ENCODE measurements around the gene CAMKK2. TPM values are rescaled to one million over a fixed set of nuclear protein-coding genes. Genes with fewer than 3 reads are reported as not detected.

The CAMKK2 gene
- total and polyA plus RNA-seq, 2 of the 4 experiments (the other 2 are of a cell fraction): 15.2 to 24.7 TPM

DNA sequence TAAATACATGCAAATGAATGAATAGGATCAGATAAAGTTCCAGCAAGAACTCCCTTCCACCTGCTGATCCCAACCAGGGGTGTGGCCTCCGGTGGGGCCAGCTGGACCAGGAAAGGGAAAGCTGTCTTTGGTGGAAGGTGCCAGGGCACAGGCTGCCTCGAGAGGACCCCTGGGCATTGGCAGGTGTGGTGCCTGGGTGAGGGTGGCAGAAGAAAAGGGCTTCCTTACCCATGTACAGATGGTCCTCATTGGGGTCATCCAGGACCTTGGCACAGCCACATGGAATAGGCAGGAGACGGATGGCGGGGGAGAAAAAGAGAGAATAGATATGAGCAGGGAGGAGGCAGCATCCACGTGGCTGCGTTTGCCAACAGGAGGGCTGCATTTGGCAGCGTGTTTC, 36.4 kb downstream of the CAMKK2 start:
- H3K14ac ChIP-seq (replicated peaks; ENCODE audit: low read depth, low read length): no peak overlapping the region
- H2AFZ ChIP-seq (replicated peaks; ENCODE audit: low read length, poor library complexity): no peak overlapping the region
- H3K9me1 ChIP-seq (ENCODE audit: insufficient read depth, low read length): peaks cover 6% of the 10 kb centered on the region; the same call in 1 of the 2 replicates
- no peak overlapping the region for H4K8ac ChIP-seq (ENCODE audit: low read depth in 2 of 2, low read length in 2 of 2)
- POLR2A ChIA-PET (ENCODE audit: unreplicated experiment): no interaction called here
- DNase-seq: no peak
- H3K9ac ChIP-seq (ENCODE audit: low read depth, low read length): no peak overlapping the region
- ATAC-seq (ENCODE audit: low read depth): no peak
- CTCF ChIA-PET: no interaction called here
- dilution Hi-C loops (cut with HindIII; ENCODE audit: low sequenced_read_pairs, unreplicated experiment): no loop called here
- H2BK120ac ChIP-seq (ENCODE audit: low read depth, low read length): no peak overlapping the region
- H3K23ac ChIP-seq (ENCODE audit: low read depth, low read length): no peak overlapping the region
- H4K91ac ChIP-seq (ENCODE audit: insufficient read depth, low read depth, low read length): no peak overlapping the region
- BruUV-seq (replicated peaks): no TSS peak
- H3K27me3 ChIP-seq (ENCODE audit: control insufficient read depth, insufficient read depth, low read length): no peaks in the 10 kb centered on the region
- no peaks in the 10 kb centered on the region for H3K4me1 ChIP-seq (ENCODE audit: control insufficient read depth, insufficient read depth, low read length)
- H3K27ac ChIP-seq (ENCODE audit: insufficient read depth, low read length): no peak overlapping the region
- no peak overlapping the region for H3K18ac ChIP-seq (ENCODE audit: low read depth, low read length)
- H3K56ac ChIP-seq (ENCODE audit: extremely low read depth, insufficient read depth, low read length): no peak overlapping the region
- H3K36me3 ChIP-seq (ENCODE audit: control insufficient read depth, insufficient read depth, low read length): peaks cover 43% of the 10 kb centered on the region
- H3K4me2 ChIP-seq (ENCODE audit: low read depth, low read length): no peak overlapping the region
- no peak for TF ChIP-seq RFX5 (IDR thresholded peaks at IDR 0.05; ENCODE audit: low read depth, low read length)
- no peak for TF ChIP-seq FOS (IDR thresholded peaks at IDR 0.05; ENCODE audit: low read depth, low read length)
- TF ChIP-seq, protein P1, sequence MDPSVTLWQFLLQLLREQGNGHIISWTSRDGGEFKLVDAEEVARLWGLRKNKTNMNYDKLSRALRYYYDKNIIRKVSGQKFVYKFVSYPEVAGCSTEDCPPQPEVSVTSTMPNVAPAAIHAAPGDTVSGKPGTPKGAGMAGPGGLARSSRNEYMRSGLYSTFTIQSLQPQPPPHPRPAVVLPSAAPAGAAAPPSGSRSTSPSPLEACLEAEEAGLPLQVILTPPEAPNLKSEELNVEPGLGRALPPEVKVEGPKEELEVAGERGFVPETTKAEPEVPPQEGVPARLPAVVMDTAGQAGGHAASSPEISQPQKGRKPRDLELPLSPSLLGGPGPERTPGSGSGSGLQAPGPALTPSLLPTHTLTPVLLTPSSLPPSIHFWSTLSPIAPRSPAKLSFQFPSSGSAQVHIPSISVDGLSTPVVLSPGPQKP (IDR thresholded peaks at IDR 0.05; ENCODE audit: borderline replicate concordance, low read depth, low read length): no peak
- no peak for TF ChIP-seq USF2 (IDR thresholded peaks at IDR 0.05; ENCODE audit: low read depth, low read length)
- no peak for TF ChIP-seq NFE2L2 (IDR thresholded peaks at IDR 0.05; ENCODE audit: low read depth, low read length)
- TF ChIP-seq, protein P2, sequence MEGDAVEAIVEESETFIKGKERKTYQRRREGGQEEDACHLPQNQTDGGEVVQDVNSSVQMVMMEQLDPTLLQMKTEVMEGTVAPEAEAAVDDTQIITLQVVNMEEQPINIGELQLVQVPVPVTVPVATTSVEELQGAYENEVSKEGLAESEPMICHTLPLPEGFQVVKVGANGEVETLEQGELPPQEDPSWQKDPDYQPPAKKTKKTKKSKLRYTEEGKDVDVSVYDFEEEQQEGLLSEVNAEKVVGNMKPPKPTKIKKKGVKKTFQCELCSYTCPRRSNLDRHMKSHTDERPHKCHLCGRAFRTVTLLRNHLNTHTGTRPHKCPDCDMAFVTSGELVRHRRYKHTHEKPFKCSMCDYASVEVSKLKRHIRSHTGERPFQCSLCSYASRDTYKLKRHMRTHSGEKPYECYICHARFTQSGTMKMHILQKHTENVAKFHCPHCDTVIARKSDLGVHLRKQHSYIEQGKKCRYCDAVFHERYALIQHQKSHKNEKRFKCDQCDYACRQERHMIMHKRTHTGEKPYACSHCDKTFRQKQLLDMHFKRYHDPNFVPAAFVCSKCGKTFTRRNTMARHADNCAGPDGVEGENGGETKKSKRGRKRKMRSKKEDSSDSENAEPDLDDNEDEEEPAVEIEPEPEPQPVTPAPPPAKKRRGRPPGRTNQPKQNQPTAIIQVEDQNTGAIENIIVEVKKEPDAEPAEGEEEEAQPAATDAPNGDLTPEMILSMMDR (conservative IDR thresholded peaks at IDR 0.05; ENCODE audit: low read depth, low read length): no peak
- TF ChIP-seq POLR2A (IDR thresholded peaks at IDR 0.05; ENCODE audit: low read depth, low read length): no peak
- no peak for TF ChIP-seq BHLHE40 (IDR thresholded peaks at IDR 0.05; ENCODE audit: low read depth, low read length)
- no peak for TF ChIP-seq SMC3 (IDR thresholded peaks at IDR 0.05; ENCODE audit: low read depth, low read length)
- TF ChIP-seq RCOR1 (IDR thresholded peaks at IDR 0.05; ENCODE audit: insufficient replicate concordance, low read length): no peak
- no peak for TF ChIP-seq MAFK (IDR thresholded peaks at IDR 0.05; ENCODE audit: low read depth, low read length)
- no peak for TF ChIP-seq MXI1 (IDR thresholded peaks at IDR 0.05; ENCODE audit: borderline replicate concordance, low read depth, low read length)
- no peak for TF ChIP-seq RAD21 (IDR thresholded peaks at IDR 0.05; ENCODE audit: low read length)
- TF ChIP-seq CEBPB (IDR thresholded peaks at IDR 0.05; ENCODE audit: low read depth, low read length): no peak
- TF ChIP-seq CHD1 (IDR thresholded peaks at IDR 0.05; ENCODE audit: low read depth, low read length): no peak
- no peak for TF ChIP-seq MAZ (IDR thresholded peaks at IDR 0.05; ENCODE audit: borderline replicate concordance, low read depth, low read length)
- H2BK15ac ChIP-seq (ENCODE audit: low read depth, low read length): no peak overlapping the region
- H2AK5ac ChIP-seq (ENCODE audit: low read depth, low read length): no peak overlapping the region
- H3K4ac ChIP-seq (ENCODE audit: low read depth, low read length): no peak overlapping the region
- in situ Hi-C loops (cut with MboI; ENCODE audit: low sequenced_read_pairs): no loop called here
- no peak overlapping the region for H4K5ac ChIP-seq (ENCODE audit: low read depth, low read length)
- H4K20me1 ChIP-seq (ENCODE audit: insufficient read depth, low read length): no peaks in the 10 kb centered on the region
- H2BK5ac ChIP-seq (ENCODE audit: low read depth, low read length, poor library complexity, severe bottlenecking): no peak overlapping the region
- H2BK20ac ChIP-seq (ENCODE audit: low read depth, low read length): no peak overlapping the region
- WGBS, 2 experiments (ENCODE audit: extremely low coverage in 2 of 2, insufficient read length in 1 of 2): no CpG with 5 or more reads among the region's 7 CpGs
- no peak overlapping the region for H2AK9ac ChIP-seq (replicated peaks; ENCODE audit: low read depth, low read length, poor library complexity)
- intact Hi-C loops (cut with micrococcal nuclease): no loop called here
- H3K79me1 ChIP-seq (ENCODE audit: low read depth in 1 of 2, low read length in 2 of 2): no peaks in the 10 kb centered on the region
- no peaks in the 10 kb centered on the region for H3K9me3 ChIP-seq (ENCODE audit: control insufficient read depth, insufficient read depth, low read length)
- H3K4me3 ChIP-seq (ENCODE audit: insufficient read depth, low read depth, low read length): no peak overlapping the region
